ENCODE results near the gene COL5A1. TPM values are rescaled to one million over a fixed set of nuclear protein-coding genes. Genes with fewer than 3 reads are reported as not detected.
A peak's percentile ranks its signal among the peaks of the same experiment; 100 is the strongest.
"Not testable (repeated sequence)": the region's sequence is repeated elsewhere in the genome, so short reads cannot be mapped to it uniquely, and the experiment has no call there.

Gene COL5A1
- total RNA-seq, 2 experiments from 2014 or later: 0.23 to 0.24 TPM

DNA sequence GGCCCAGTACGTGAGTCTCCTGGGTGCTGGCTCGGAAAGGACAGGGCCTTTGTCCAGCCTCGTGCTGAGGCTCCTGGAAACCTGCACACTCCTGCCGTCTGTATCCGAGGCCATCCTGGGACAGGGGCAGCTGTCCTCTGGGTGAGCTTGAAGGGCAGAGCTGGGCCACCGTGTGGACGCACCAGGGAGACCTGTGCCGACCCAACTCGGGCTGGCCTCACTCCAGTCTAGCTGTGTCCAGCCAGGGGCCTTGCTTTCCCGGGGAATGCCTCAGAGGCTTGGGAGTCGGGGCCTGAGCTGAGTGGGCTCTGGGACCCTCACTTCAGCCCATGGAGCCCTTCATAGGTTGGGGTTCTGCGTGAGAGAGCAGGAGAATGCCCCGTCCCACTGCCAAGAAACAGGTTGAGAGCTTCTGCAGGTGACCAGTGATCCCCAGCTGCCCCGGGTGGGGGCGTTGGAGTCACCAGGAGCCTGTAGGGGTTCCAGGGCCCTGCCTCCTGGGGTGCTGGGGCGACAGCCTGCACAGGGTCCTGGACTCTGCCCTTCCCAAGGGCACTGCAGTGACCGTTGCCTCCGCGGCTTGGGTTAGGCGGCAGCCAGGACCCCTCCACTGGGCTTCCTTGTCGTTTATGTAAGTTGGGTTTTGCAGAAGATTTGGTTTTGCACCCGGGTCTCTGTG, 60.1 kb downstream of the COL5A1 start:
- Mint-ChIP-seq H3K4me1 (no peaks in the 10 kb centered on the region), H3K27me3 (no peaks in the 10 kb centered on the region), H3K36me3 (no peaks in the 10 kb centered on the region)

DNA sequence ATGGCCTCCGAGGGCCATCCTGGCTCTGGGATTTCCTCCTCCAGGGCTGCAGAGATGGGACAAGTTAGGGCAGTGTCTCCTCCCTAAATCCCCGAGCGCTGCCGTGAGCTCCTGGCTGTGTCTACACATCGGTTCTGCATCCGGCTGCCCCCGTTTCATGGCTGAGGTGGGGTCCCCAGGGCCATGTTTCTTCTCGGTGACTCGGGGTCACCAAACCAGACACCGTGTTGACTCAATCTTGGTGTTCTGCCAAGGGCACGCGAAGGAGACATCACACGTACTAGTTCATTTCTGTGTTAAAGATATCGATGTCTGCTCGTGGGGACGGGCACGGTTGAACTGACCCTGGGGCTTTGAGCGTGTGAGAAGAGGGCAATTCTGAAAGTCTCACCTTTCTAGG, 60.7 kb downstream of the COL5A1 start:
- no peak overlapping the region for H3K27ac Mint-ChIP-seq
- no peaks in the 10 kb centered on the region for H3K4me1 Mint-ChIP-seq
- H3K36me3 Mint-ChIP-seq: no peaks in the 10 kb centered on the region
- DNase-seq: no peak
- no peaks in the 10 kb centered on the region for H3K27me3 Mint-ChIP-seq
- no peaks in the 10 kb centered on the region for H3K9me3 Mint-ChIP-seq
- no peak overlapping the region for H3K4me3 Mint-ChIP-seq

More for the DNA sequence above, 60.1 kb downstream of the COL5A1 start:
- Mint-ChIP-seq H3K4me3 (no peak overlapping the region), H3K9me3 (no peaks in the 10 kb centered on the region), H3K27ac (no peak overlapping the region)
- no peak for DNase-seq

DNA sequence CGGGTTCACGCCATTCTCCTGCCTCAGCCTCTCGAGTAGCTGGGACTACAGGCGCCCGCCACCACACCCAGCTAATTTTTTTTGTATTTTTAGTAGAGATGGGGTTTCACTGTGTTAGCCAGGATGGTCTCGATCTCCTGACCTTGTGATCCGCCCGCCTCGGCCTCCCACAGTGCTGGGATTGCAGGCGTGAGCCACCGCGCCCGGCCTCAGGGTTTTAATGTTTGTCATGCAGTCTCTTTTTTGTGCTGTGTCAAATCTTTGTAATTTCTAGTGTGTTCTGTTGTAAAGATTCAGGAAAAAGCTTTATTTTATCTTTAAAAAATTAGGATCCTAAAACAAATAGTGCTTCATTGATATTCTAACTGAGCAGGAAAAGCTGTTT, 62.1 kb downstream of the COL5A1 start:
- H3K4me3 Mint-ChIP-seq, H3K36me3 Mint-ChIP-seq, H3K4me1 Mint-ChIP-seq, H3K27ac Mint-ChIP-seq, DNase-seq, H3K9me3 Mint-ChIP-seq, H3K27me3 Mint-ChIP-seq: not testable (repeated sequence)

DNA sequence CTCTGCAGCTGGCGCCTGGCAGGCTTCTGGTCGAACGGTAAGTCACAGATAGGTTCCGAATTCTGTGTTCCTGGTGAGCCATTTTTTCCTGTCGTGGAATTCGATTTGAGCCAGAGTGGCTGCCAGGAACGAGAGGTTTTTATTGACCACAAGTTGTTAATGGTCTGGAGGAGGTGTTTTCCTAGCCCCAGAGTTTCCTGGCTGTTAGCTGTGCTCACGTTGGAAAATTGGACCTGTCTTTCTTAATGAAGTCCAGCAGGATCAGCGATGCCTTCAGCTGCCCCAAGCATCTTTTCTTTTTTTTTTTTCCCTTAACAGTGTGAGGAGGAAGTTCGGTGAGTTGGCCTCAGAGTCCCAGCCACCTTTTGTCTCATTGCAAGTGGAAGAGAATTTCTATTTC, 62.9 kb downstream of the COL5A1 start:
- H3K27me3 Mint-ChIP-seq: no peaks in the 10 kb centered on the region
- H3K4me1 Mint-ChIP-seq: no peaks in the 10 kb centered on the region
- no peak overlapping the region for H3K27ac Mint-ChIP-seq
- H3K9me3 Mint-ChIP-seq: no peaks in the 10 kb centered on the region
- no peak for DNase-seq
- no peaks in the 10 kb centered on the region for H3K36me3 Mint-ChIP-seq
- no peak overlapping the region for H3K4me3 Mint-ChIP-seq

DNA sequence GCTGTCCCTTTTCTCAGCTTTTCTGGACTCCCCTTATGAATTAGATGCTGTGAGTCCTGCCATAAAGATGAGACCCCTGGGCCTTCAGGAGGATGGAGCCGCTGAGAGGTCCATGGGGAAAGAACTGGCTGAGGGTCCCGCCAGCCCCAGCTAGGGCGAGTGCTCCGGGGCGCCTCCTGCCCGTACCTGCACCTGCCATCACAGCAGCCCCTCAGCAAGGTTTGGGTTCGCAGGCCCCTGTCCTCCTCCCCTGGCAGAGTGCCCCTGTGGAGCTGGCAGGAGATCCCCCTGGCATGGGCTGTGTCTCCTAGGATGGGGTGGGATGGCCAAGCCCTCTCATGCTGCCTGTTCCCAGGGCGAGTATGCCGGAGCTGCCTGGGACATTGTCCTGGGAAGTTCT, 64.2 kb downstream of the COL5A1 start:
- Mint-ChIP-seq H3K4me3 (no peak overlapping the region), H3K36me3 (no peaks in the 10 kb centered on the region), H3K27ac (no peak overlapping the region), H3K27me3 (no peaks in the 10 kb centered on the region), H3K4me1 (no peaks in the 10 kb centered on the region), H3K9me3 (peaks cover 2% of the 10 kb centered on the region)
- DNase-seq: no peak

DNA sequence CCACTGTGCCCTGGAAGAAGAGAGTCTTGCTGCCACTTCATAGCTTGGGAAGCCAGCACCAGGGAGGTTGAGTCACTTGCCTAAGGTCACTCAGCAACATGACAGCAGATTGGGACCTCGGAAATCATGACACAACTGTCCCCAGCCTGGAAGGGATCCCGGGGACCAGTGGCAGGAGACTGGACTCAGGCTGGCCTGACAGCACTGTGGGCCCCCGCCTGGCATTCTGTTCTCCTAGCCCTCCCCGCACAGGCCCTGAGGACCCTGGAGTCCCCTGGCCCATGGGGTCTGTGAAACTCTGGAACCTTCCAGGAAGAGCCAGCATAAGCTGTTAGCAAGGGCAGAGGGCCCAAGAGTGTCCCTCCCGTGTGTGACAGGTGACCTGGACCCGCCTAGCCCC, 64.9 kb downstream of the COL5A1 start:
- no peak overlapping the region for H3K4me3 Mint-ChIP-seq
- no peak overlapping the region for H3K27ac Mint-ChIP-seq
- no peaks in the 10 kb centered on the region for H3K4me1 Mint-ChIP-seq
- no peak for DNase-seq
- peaks cover 2% of the 10 kb centered on the region for H3K9me3 Mint-ChIP-seq
- no peaks in the 10 kb centered on the region for H3K36me3 Mint-ChIP-seq
- no peaks in the 10 kb centered on the region for H3K27me3 Mint-ChIP-seq

DNA sequence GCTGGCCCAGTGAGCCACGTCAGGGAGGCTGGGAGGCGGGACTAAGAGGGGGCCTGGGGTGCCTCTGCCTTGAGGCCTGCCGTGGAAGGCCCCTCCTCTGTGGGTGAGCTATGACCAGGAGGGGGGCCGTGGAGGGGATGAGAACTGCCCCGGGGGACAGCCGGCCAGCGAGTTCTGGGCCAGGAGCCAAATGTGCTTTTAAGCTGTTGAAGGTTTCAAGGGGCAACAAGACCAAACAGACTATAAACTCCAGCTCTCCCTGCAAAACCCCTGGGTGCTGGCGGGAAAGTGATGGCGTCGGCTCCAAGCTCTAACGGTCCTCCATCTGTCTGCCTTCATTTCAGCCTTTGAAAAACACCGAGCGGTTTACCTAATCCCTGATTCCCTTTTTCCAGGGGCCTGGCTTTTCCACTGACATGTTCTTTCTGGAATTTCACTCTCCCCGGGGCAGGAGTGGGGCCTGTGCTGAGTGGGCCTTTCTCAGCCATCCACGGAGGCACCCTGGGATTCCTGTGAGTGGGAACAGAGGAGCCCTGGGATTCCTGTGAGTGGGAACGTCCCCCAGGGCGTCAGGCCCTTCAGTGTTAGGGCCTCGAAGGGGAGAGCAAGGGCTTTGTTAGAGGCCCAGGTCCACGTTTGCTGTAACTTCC, 65.6 kb downstream of the COL5A1 start:
- H3K27me3 Mint-ChIP-seq: no peaks in the 10 kb centered on the region
- H3K27ac Mint-ChIP-seq: no peak overlapping the region
- H3K9me3 Mint-ChIP-seq: peaks cover 4% of the 10 kb centered on the region
- no peaks in the 10 kb centered on the region for H3K36me3 Mint-ChIP-seq
- DNase-seq: no peak
- H3K4me3 Mint-ChIP-seq: no peak overlapping the region
- no peaks in the 10 kb centered on the region for H3K4me1 Mint-ChIP-seq

DNA sequence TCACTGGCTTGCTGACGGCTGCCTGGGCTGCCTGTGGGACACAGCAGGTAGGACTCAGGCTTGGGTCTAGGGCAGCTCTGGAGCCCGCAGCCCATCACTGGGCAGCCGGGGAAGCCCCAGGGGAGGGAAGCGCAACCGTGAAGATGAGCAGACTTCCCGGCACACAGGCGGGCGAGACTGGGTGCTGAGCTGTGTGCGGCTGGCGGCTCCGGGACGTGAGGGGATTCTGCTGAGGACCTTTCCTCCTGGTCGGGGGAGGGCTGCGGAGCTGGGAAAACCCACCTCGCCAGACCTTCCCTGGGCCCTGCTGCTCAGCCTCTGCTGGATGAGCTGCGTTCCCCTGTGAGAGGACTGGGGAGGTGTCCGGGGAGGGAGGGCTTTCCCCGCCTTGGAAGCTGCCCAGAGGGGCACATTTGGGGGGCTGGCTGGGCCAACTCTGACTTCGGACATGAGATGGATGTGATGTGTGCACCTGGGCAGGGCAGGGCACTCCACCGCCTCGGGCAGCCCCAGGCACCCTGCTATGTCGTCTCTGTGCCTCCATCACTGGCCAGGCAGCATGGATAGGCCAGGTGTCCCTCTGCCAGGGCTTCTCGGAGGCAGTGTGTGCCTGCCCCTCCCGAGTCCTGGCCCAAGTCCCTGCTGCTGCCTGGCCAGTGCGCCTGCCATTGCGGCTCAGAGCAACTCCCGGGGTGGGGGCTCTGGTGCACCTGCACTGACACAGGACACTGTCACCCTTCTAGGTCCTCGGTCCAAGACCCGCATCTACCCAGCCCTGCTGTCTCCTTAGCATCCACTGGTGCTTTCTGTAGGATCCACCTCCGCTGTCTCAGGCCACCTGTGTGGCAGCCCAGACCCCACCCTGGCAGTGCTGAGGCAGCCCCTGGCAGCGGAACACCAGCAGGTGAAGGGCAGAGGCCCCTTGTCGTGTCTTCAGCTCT, 66.4 kb downstream of the COL5A1 start:
- Mint-ChIP-seq H3K27me3 (no peaks in the 10 kb centered on the region), H3K4me3 (no peak overlapping the region), H3K9me3 (peaks cover 4% of the 10 kb centered on the region), H3K4me1 (no peaks in the 10 kb centered on the region), H3K36me3 (no peaks in the 10 kb centered on the region), H3K27ac (no peak overlapping the region)
- DNase-seq: no peak

DNA sequence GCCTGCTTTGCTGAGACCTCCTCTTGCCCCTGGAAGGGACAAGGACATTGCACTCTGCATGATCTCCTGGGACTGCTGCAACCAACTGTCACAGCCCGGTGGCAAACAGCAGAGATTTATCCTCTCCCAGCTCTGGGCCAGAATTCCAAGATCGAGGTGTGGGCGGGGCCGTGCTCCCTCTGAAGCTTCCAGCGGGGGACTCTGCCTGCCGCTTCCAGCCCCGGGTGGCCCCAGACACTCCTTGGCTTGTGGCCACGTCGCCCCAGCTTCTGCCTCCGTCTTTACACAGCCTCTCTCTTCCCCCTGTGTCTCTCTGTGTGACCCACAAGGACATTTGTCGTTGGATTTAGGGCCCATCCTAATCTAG, 67.1 kb downstream of the COL5A1 start:
- Mint-ChIP-seq H3K27ac (no peak overlapping the region), H3K4me1 (no peaks in the 10 kb centered on the region), H3K9me3 (peaks cover 4% of the 10 kb centered on the region), H3K4me3 (no peak overlapping the region), H3K36me3 (no peaks in the 10 kb centered on the region), H3K27me3 (no peaks in the 10 kb centered on the region)
- no peak for DNase-seq

DNA sequence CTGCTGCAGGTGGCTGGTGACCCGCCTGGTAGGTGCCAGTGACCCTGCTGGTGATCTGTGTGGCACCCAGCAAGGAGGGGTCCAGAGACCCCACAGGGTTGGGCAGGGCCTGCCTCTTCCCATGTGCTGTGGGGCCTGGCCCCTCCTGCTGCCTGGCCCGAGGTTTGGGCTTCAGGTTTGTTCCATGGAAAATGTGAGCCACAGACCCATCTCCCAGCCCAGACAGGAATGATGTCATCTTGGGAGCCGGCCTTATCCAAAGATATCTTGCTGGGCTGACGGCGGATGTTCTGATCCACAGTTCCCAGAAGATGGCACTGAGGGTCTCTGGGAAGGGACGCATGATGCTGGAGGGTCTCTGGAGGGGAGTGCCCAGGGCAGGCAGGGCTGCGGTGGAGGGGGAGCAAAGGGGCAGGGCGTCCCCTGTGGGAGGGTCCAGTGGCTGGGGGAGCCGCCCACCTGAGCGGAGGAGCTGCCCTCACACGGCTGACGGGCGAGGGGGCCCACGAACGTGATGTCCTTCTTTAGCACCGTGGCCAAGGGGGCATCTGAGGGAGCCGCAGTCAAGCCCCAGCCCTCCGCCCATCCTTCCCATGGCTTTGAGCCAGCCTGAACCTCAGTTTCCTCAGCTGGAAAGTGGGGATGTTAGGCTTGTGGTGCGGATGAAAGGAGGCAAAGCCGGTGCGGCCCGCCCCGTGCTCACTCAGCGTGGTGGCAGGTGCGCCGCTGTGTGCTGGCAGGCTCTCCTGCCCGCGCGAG, 68.1 kb downstream of the COL5A1 start:
- H3K4me3 Mint-ChIP-seq: no peak overlapping the region
- peaks cover 4% of the 10 kb centered on the region for H3K9me3 Mint-ChIP-seq
- no peaks in the 10 kb centered on the region for H3K4me1 Mint-ChIP-seq
- no peaks in the 10 kb centered on the region for H3K27me3 Mint-ChIP-seq
- DNase-seq: no peak
- no peaks in the 10 kb centered on the region for H3K36me3 Mint-ChIP-seq
- H3K27ac Mint-ChIP-seq: no peak overlapping the region

DNA sequence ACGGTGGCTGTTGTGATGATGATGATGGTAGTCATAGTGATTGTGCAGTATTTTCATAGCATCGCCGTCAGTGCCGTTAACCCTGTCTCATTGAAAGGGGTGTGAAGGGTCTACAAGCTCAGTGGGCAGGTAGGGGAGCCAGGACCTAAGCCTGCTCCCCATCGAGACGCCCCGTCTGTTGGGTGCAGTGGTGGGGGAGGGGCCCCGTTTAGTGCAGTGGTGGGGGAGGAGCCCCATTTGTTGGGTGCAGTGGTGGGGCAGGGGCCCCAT, 68.6 kb downstream of the COL5A1 start:
- Mint-ChIP-seq H3K4me1 (no peaks in the 10 kb centered on the region), H3K4me3 (no peak overlapping the region), H3K9me3 (peaks cover 4% of the 10 kb centered on the region), H3K27ac (no peak overlapping the region), H3K27me3 (no peaks in the 10 kb centered on the region), H3K36me3 (no peaks in the 10 kb centered on the region)
- DNase-seq: no peak

DNA sequence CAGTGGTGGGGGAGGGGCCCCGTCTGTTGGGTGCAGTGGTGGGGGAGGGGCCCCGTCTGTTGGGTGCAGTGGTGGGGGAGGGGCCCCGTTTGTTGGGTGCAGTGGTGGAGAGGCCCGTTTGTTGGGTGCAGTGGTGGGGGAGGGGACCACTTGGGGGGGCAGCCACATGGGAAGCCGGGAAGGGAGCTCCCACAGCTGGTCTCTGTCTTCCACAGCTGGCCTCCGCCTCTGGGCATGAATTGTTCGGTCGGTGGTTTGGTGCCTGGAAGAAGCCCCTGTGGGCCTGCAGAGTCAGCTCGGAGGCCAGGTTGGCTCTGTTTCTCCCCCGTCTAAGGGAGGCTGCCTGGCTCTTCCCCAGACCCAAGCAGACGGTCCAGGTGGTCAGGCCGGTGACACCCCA, 69.3 kb downstream of the COL5A1 start:
- Mint-ChIP-seq H3K27ac (no peak overlapping the region), H3K4me3 (no peak overlapping the region), H3K9me3 (peaks cover 4% of the 10 kb centered on the region), H3K27me3 (no peaks in the 10 kb centered on the region), H3K4me1 (no peaks in the 10 kb centered on the region), H3K36me3 (no peaks in the 10 kb centered on the region)
- DNase-seq: no peak

DNA sequence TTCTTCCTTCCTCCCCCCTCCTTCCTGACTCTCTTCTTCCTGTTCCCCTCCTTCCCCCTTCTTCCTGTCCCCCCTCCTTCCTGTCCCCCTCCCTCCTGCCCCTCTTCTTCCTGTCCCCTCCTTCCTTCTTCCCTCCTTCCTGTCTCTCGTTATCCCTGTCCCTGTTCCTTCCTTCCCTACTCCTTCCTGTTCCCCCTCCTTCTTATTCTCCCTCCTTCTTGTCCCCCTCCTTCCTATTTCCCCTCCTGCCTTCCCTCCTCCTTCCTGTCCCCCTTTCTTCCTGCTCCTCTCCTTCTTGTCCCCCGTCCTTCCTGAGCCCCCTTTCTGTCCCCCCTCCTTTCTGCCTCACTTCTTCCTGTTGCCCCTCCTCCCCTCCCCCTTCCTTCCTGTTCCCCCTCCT, 70.6 kb downstream of the COL5A1 start:
- no peaks in the 10 kb centered on the region for H3K27me3 Mint-ChIP-seq
- H3K36me3 Mint-ChIP-seq: no peaks in the 10 kb centered on the region
- peaks cover 4% of the 10 kb centered on the region for H3K9me3 Mint-ChIP-seq
- no peak overlapping the region for H3K4me3 Mint-ChIP-seq
- H3K27ac Mint-ChIP-seq: peak overlapping the region; percentile 63
- no peaks in the 10 kb centered on the region for H3K4me1 Mint-ChIP-seq
- no peak for DNase-seq

DNA sequence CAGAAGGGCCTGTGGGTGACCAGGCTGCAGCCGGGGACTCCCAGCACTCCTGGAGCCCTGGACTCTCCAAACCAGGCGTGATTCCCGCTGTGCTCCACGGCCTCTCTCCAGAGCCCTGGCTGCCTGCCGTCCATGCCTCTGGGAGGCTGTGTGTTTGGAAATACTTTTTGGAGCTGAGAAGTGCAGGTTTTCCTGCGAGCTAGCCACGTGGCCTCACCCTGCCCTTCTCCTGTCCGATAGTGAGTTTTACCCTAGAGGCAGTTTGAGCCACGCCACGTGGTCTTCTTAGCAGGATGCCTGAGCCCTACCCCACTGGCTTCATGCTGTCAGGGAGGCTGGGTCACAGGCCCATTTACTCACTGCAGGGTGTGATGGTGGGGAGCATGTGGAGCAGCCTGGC, 71.3 kb downstream of the COL5A1 start:
- peaks cover 4% of the 10 kb centered on the region for H3K9me3 Mint-ChIP-seq
- H3K27ac Mint-ChIP-seq: no peak overlapping the region
- no peak for DNase-seq
- H3K4me1 Mint-ChIP-seq: no peaks in the 10 kb centered on the region
- H3K4me3 Mint-ChIP-seq: no peak overlapping the region
- H3K27me3 Mint-ChIP-seq: no peaks in the 10 kb centered on the region
- H3K36me3 Mint-ChIP-seq: no peaks in the 10 kb centered on the region

DNA sequence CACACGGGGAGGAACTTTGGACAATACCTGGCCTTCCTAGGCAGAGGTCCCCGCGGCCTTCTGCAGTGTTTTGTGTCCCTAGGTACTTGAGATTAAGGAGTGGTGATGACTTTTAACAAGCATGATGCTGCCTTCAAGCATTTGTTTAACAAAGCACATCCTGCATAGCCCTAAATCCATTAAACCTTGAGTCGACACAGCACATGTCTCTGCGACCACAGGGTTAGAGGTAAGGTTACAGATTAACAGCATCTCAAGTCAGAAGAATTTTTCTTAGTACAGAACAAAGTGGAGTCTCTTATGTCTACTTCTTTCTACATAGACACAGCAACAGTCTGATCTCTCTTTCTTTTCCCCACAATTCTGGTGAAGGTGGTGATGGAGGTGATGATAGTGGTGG, 73.9 kb downstream of the COL5A1 start:
- DNase-seq, H3K4me3 Mint-ChIP-seq, H3K36me3 Mint-ChIP-seq, H3K27me3 Mint-ChIP-seq, H3K27ac Mint-ChIP-seq, H3K4me1 Mint-ChIP-seq, H3K9me3 Mint-ChIP-seq: not testable (repeated sequence)
